ENCODE data around the gene ATPAF1.

- TF ChIP-seq CTCF (IDR thresholded peaks at IDR 0.05), result no peak
- TF ChIP-seq PBX3 (IDR thresholded peaks at IDR 0.05), result no peak
- no peak for TF ChIP-seq POLR2AphosphoS5 (IDR thresholded peaks at IDR 0.05; ENCODE audit: low read depth, low read length)
Measured at GRCh38 chr1:46617833-46618232, 50.3 kb downstream of the ATPAF1 start.
